Measurements from ENCODE around the gene MAP2K7.

Gene MAP2K7

DNA sequence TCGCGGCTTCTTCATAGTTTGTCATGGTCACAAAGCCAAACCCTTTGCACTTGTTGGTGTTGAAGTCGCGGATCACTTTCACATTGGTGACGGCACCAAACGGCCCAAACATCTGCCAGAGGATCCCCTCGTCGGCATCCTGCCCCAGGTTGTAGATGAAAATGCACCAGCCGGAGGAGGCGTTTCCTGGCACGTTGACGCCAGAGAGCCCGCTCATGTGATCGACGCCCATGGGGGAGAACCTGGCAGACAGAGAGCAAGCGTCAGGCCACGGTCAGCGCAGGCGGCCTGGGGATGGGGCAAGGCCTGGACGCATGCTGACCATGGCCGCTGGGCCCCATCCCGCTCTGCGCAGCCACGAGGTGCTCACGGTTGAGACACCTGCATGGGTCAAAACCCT lies 59.9 kb downstream of the MAP2K7 start:
- H3K4me3 ChIP-seq (ENCODE audit: low read length) = no peak overlapping the region
- DNase-seq (ENCODE audit: low read depth) = no peak
- TF ChIP-seq, protein P1, sequence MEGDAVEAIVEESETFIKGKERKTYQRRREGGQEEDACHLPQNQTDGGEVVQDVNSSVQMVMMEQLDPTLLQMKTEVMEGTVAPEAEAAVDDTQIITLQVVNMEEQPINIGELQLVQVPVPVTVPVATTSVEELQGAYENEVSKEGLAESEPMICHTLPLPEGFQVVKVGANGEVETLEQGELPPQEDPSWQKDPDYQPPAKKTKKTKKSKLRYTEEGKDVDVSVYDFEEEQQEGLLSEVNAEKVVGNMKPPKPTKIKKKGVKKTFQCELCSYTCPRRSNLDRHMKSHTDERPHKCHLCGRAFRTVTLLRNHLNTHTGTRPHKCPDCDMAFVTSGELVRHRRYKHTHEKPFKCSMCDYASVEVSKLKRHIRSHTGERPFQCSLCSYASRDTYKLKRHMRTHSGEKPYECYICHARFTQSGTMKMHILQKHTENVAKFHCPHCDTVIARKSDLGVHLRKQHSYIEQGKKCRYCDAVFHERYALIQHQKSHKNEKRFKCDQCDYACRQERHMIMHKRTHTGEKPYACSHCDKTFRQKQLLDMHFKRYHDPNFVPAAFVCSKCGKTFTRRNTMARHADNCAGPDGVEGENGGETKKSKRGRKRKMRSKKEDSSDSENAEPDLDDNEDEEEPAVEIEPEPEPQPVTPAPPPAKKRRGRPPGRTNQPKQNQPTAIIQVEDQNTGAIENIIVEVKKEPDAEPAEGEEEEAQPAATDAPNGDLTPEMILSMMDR (IDR thresholded peaks at IDR 0.05; ENCODE audit: insufficient read depth, low read depth, low read length, missing control alignments) = no peak

Measured in epithelial cell of esophagus (primary cell).